Renal cortex interstitium (tissue), 11 donors: Measurements from ENCODE around the gene BRPF1. TPM values are rescaled to one million over a fixed set of nuclear protein-coding genes. Genes with fewer than 3 reads are reported as not detected.

Source experiments
- DNase-seq, 11 donors: peaks; one replicate each; pipeline ENCODE4 v3.0.0-alpha.2; 2013; ENCODE audit warnings: low read depth in 9 of 11, low spot score in 4 of 11; ENCODE audit errors: extremely low read depth in 1 of 11
- polyA plus RNA-seq, 3 donors: library from polyadenylated mRNA; unstranded; fragments of 120-200 nt; gene quantifications; one replicate each; pipeline ENCODE4 v1.2.1, GENCODE V29; 2013; ENCODE audit not compliant: insufficient read length in 3 of 3

Gene BRPF1
- polyA plus RNA-seq, 3 donors, result 17.8 to 21.3 (median 20.0) TPM

GRCh38 chr3:9721015-9721699 lies 10.4 kb upstream of the BRPF1 start:
- DNase-seq, result no peak

- no peak for DNase-seq
These were observed 9.9 kb upstream of the BRPF1 start for GRCh38 chr3:9721700-9722060.

GRCh38 chr3:9725775-9726515 lies 5.6 kb upstream of the BRPF1 start:
- no peak for DNase-seq

- no peak for DNase-seq
These were observed 4.4 kb upstream of the BRPF1 start for GRCh38 chr3:9727041-9727595.

- no peak for DNase-seq
These were observed 3.8 kb upstream of the BRPF1 start for GRCh38 chr3:9727743-9728142.

- DNase-seq, result no peak
These were observed 2.1 kb upstream of the BRPF1 start for GRCh38 chr3:9729419-9729818.

GRCh38 chr3:9730657-9731205 lies 804 bp upstream of the BRPF1 start:
- peak in 1 of 11 donors; percentile 38 for DNase-seq

- no peak for DNase-seq
These were observed 675 bp downstream of the BRPF1 start for GRCh38 chr3:9732080-9732739.

- DNase-seq, result no peak
These were observed 1.2 kb downstream of the BRPF1 start for GRCh38 chr3:9732740-9733115.

GRCh38 chr3:9736831-9737230 lies 5.3 kb downstream of the BRPF1 start:
- no peak for DNase-seq

- DNase-seq, result no peak
These were observed 7.6 kb downstream of the BRPF1 start for GRCh38 chr3:9739181-9739580.

GRCh38 chr3:9742560-9742959 lies 11.0 kb downstream of the BRPF1 start:
- no peak for DNase-seq

GRCh38 chr3:9743548-9743947 lies 12.0 kb downstream of the BRPF1 start:
- DNase-seq, result no peak

- no peak for DNase-seq
These were observed 12.6 kb downstream of the BRPF1 start for GRCh38 chr3:9744162-9744561.

- DNase-seq, result no peak
These were observed 14.0 kb downstream of the BRPF1 start for GRCh38 chr3:9745521-9745920.

GRCh38 chr3:9746330-9746729 lies 14.8 kb downstream of the BRPF1 start:
- DNase-seq, result no peak

GRCh38 chr3:9747267-9747666 lies 15.7 kb downstream of the BRPF1 start:
- no peak for DNase-seq

- no peak for DNase-seq
These were observed 16.5 kb downstream of the BRPF1 start for GRCh38 chr3:9748031-9748430.

GRCh38 chr3:9749296-9749644 lies 17.7 kb downstream of the BRPF1 start:
- DNase-seq, result no peak
